IgD-negative memory B cell (primary cell): Measurements from ENCODE around the gene AKAP14. TPM values are rescaled to one million over a fixed set of nuclear protein-coding genes. Genes with fewer than 3 reads are reported as not detected.
A peak's percentile ranks its signal among the peaks of the same experiment; 100 is the strongest.
"Not testable (repeated sequence)": the region's sequence is repeated elsewhere in the genome, so short reads cannot be mapped to it uniquely, and the experiment has no call there.

Source experiments
- H3K27ac Mint-ChIP-seq, 3 donors: one replicate each; pipeline ENCODE4 v1.8.0; 2020 to 2022; ENCODE audit warnings: mild to moderate bottlenecking in 3 of 3, mixed read lengths in 3 of 3, moderate library complexity in 1 of 3
- H3K27me3 Mint-ChIP-seq: one replicate; pipeline ENCODE4 v1.8.0; 2021; ENCODE audit warnings: mixed read lengths
- H3K36me3 Mint-ChIP-seq: one replicate; pipeline ENCODE4 v1.8.0; 2020; ENCODE audit warnings: mild to moderate bottlenecking, mixed read lengths
- H3K4me1 Mint-ChIP-seq, 3 donors: one replicate each; pipeline ENCODE4 v1.8.0; 2020 to 2022; ENCODE audit warnings: mixed read lengths in 3 of 3, mild to moderate bottlenecking in 1 of 3
- H3K4me3 Mint-ChIP-seq, 4 donors: one replicate each; pipeline ENCODE4 v1.8.0; 2020 to 2022; ENCODE audit warnings: mild to moderate bottlenecking in 4 of 4, mixed read lengths in 4 of 4, moderate library complexity in 3 of 4
- H3K9me3 Mint-ChIP-seq, 3 donors: one replicate each; pipeline ENCODE4 v1.8.0; 2020 to 2021; ENCODE audit warnings: mixed read lengths in 3 of 3, mild to moderate bottlenecking in 1 of 3
- polyA plus RNA-seq: library from polyadenylated mRNA; unstranded; fragments of 300-500 nt; fragmentation: Illumina TruSeq; gene quantifications from one replicate; pipeline ENCODE4 v1.2.3, GENCODE V29; 2021

Gene AKAP14
- polyA plus RNA-seq, 1 donor from 2014 or later = not detected

DNA sequence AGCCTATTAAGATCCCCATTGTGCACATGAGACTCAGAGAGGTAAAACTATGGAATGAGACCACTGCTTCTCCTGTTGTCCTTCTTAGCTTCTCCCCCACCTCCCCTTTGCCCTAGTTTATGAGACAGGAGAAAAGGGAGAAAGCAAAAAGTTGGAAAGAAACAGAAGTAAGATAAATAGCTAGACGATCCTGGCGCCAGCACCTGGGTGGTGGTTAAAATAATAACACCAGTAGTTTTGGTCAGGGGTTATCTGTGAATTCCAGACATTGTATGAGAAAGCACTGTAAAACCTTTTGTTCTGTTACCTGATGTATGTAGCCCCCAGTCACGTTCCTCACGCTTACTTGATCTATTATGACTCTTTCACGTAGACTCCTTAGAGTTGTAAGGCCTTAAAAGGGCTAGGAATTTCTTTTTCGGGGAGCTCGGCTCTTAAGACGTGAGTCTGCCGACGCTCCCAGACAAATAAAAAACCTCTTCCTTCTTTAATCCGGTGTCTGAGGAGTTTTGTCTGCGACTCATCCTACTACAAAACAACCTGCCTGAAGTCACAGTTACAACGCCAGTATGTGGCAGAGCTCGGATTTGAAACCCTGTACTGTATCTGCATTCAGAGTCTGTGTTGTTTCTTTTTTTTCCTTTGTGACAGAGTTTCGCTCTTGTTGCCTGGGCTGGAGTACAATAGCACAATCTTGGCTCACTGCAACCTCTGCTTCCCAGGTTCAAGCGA is 3.6 kb upstream of the AKAP14 start:
- H3K4me3 Mint-ChIP-seq, H3K27ac Mint-ChIP-seq, H3K36me3 Mint-ChIP-seq, H3K27me3 Mint-ChIP-seq, H3K9me3 Mint-ChIP-seq, H3K4me1 Mint-ChIP-seq: not testable (repeated sequence)

DNA sequence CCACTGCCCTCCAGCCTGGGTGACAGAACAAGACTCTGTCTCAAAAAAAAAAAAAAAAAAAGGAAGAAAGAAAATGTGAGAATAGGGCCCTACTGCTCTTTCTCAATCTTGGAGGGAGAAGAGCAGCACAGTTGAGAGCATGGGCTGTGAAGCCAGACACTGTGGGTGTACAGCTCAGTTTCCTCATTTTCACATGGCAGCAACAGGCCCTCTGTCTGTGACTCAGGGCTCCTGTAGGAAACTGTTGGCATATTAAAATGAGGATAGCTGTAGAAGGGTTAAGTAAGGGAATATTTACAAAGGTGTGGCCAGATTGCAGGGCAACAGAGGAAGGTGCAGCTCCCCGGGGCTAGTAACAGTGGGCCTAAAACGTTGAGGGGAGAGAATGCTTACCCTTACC is 3.4 kb downstream of the AKAP14 start:
- Mint-ChIP-seq H3K4me3 (no peak overlapping the region), H3K9me3 (no peaks in the 10 kb centered on the region), H3K36me3 (no peaks in the 10 kb centered on the region), H3K4me1 (no peaks in the 10 kb centered on the region), H3K27me3 (no peaks in the 10 kb centered on the region), H3K27ac (no peak overlapping the region)

DNA sequence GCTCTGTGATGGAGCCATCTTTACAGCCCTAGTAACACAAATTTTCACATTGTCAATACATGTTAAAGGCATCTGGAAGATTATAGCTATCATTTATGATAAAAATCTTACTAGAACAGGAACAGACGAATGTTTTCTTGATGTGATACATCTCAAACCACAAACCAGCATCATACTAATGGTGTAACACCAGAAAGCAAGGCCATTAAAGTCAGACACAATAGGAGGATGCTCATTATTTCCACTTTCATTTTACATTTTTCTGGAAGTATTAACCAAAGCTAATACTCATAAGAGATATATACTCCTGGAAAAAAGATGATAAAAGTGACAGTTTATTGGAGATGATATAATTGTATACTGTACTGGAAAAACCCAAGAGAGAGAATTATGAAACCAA is 5.3 kb downstream of the AKAP14 start:
- no peaks in the 10 kb centered on the region for H3K4me1 Mint-ChIP-seq
- no peak overlapping the region for H3K4me3 Mint-ChIP-seq
- no peaks in the 10 kb centered on the region for H3K27me3 Mint-ChIP-seq
- H3K36me3 Mint-ChIP-seq = no peaks in the 10 kb centered on the region
- no peak overlapping the region for H3K27ac Mint-ChIP-seq
- no peaks in the 10 kb centered on the region for H3K9me3 Mint-ChIP-seq

DNA sequence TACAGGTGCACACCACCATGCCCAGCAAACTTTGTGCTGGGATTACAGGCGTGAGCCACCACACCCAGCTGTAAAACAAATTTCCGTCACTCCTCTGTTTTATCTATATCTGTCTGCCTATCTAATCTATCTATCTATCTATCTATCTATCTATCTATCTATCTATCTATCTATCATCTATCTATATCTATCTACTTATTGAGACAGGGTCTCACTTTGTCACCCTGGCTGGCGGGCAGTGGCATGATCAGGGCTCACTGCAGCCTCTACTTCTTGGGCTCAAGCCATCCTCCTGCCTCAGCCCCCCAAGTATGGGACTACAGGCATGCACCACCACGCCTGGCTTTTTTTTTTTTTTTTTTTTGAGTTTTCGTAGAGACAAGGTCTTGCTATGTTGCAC is 20.6 kb downstream of the AKAP14 start:
- Mint-ChIP-seq H3K4me3 (no peak overlapping the region), H3K4me1 (peaks cover 0 to 4% (median 0%) of the 10 kb centered on the region in 3 donors), H3K27ac (no peak overlapping the region), H3K36me3 (no peaks in the 10 kb centered on the region), H3K27me3 (peaks cover 2% of the 10 kb centered on the region), H3K9me3 (no peaks in the 10 kb centered on the region)

DNA sequence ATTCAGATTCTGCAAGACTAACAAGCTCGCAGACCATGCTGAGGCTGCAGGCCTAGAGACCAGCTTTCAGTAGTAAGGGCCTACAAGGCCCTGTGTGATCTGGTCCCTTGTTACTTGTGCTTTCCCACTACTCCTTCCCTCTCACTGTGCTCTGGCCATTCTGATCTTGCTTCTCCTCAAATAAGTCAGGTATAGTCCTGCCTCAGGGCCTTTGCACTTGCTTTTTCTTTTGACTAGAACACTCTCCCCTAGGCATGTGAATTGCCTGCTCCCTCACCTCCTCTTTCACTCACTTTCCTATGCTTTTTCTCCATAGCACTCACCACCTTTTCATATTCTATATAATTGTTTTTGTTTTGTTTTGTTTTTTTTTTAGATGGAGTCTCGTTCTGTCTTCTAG is 22.2 kb downstream of the AKAP14 start:
- peak overlapping the region in 1 of 3 donors; percentile 1 for H3K27ac Mint-ChIP-seq
- H3K9me3 Mint-ChIP-seq = no peaks in the 10 kb centered on the region
- no peak overlapping the region for H3K4me3 Mint-ChIP-seq

DNA sequence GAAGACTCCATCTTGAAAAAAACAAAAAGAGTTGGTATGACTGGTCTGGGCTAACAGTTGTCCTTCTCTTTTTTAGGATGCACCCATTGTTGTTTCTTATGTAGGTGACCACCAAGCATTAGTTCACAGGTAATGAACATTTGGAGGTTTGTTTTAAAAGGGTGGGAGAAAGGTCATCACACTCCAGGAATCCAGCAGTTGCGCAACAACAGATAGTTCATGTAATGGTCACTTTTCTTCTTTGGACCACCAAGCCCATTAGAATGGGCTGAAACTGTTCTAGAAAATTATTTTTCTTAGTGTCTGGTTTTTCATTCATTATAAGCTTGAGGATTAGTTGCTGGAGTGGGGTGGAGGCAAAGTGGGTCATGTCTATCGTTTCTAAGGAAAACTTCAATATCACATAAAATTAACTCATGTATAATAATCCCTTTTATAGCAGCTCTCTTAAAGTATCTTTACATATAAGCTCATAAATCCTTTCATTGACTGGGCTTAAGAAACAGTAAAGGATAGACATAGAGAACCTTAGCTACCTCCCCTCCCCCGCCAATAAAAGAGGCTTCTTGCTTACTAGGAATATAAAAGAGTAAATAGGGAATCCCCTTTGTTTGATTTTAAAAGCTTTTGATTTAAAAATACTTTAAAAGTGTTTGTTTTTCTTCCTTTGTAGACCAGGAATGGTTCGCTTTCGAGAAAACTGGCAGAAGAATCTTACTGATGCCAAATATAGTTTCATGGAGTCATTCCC is 24.3 kb downstream of the AKAP14 start:
- no peaks in the 10 kb centered on the region for H3K36me3 Mint-ChIP-seq
- H3K4me3 Mint-ChIP-seq = no peak overlapping the region
- H3K4me1 Mint-ChIP-seq = peaks cover 0 to 4% (median 0%) of the 10 kb centered on the region in 3 donors
- no peaks in the 10 kb centered on the region for H3K9me3 Mint-ChIP-seq
- no peaks in the 10 kb centered on the region for H3K27me3 Mint-ChIP-seq
- H3K27ac Mint-ChIP-seq = peak overlapping the region in 1 of 3 donors; percentile 47

More for the DNA sequence above, 22.2 kb downstream of the AKAP14 start:
- Mint-ChIP-seq H3K27me3 (no peaks in the 10 kb centered on the region), H3K36me3 (no peaks in the 10 kb centered on the region), H3K4me1 (peaks cover 0 to 4% (median 0%) of the 10 kb centered on the region in 3 donors)

DNA sequence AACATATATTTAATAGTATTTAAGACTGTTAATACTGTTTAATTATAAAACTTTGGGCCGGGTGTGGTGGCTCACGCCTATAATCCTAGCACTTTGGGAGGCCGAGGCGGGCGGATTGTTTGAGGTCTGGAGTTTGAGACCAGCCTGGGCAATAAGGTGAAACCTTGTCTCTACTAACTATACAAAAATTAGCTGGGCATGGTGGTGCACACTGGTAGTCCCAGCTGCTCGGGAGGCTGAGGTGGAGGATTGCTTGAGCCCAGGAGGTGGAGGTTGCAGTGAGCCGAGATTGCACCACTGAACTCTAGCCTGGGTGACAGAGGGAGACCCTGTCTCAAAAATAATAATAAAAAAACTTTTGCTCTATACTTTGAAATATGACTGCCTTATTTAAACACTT is 26.7 kb downstream of the AKAP14 start:
- H3K9me3 Mint-ChIP-seq, H3K27me3 Mint-ChIP-seq, H3K27ac Mint-ChIP-seq, H3K4me1 Mint-ChIP-seq, H3K36me3 Mint-ChIP-seq, H3K4me3 Mint-ChIP-seq: not testable (repeated sequence)

DNA sequence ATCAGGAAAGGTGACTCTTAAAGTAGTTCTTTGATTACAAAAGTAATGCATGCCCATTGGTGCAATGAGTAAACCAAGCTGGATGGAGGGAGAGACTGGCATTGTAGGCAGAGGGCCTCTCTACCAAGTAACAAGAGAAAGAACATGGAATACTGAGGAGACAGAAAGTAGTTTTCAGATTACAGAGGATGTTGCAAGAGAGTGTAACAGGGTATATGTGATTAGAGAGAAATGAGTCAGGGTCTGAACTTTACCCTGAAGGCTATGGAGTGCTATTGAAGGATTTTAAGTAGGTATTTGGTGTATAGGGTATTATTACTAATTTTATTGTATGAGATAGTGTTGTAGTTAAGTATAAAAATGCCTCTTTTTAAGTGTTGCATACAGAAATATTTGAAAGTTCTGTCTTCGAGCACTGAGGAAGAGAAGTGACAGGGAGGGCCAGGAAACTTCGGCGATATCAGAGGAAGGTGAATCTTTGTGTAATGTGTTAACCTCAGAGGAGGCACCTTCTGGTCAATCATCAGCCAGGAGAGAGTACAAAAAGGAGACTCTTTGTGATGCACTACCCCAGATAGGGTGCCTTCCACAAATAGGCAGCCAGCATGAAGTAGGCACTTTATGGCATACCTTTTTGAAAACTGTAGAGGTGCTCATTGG is 39.7 kb downstream of the AKAP14 start:
- Mint-ChIP-seq H3K9me3 (no peaks in the 10 kb centered on the region), H3K27ac (peak overlapping the region in 1 of 3 donors; percentile 12), H3K4me3 (no peak overlapping the region), H3K27me3 (peaks cover 2% of the 10 kb centered on the region), H3K4me1 (no peaks in the 10 kb centered on the region), H3K36me3 (peaks cover 1% of the 10 kb centered on the region)

DNA sequence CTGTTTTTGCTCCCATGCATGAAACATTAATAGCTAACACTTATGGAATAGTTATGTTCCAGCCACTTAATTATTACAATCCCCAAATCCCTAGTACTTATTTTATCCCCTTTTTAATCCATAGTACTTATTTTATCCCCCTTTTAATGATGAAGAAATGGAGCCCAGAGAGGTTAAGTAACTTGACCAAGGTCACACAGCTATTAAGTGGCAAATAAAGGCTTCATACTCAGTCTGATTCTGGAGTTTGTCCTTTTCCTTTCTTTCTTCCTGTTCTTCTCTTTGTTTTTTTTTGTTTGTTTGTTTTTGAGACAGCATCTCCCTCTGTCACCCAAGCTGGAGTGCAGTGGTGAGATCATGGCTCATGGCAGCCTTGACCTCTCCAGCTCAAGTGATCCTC is 45.6 kb downstream of the AKAP14 start:
- Mint-ChIP-seq H3K4me3 (no peak overlapping the region), H3K4me1 (peaks cover 7 to 14% (median 7%) of the 10 kb centered on the region in 3 donors), H3K9me3 (no peaks in the 10 kb centered on the region), H3K27ac (no peak overlapping the region), H3K27me3 (no peaks in the 10 kb centered on the region), H3K36me3 (no peaks in the 10 kb centered on the region)

DNA sequence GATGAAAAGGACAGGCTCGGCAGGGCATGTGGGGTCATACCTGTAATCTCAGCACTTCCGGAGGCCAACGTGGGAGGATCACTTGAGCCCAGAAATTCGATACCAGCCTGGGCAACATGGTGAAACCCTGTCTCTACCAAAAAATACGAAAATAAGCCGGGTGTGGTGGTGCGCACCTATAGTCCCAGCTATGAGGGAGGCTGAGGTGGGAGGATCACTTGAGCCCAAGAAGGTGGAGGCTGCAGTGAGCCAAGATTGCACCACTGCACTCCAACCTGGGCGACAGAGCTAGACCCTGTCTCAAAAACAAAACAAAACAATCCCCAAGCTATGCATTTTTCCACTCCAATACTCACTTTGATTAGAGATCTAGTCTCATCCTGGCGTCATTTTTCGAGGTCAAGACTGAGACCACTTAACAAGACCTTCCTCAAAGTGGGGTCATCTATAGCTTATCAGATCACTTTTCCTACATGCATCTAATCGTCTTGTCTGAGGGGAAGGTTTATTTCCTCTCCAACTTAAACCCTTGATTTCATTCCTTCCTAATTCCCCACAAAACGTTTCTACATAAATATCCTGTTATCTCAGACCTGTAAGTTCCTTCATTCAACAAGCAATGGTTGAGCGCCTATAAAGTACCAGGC is 46.6 kb downstream of the AKAP14 start:
- Mint-ChIP-seq H3K4me1 (peaks cover 7 to 14% (median 7%) of the 10 kb centered on the region in 3 donors), H3K36me3 (no peaks in the 10 kb centered on the region), H3K27ac (peak overlapping the region; percentile 74 to 95 (median 89)), H3K4me3 (peak overlapping the region; percentile 82 to 93 (median 86)), H3K27me3 (no peaks in the 10 kb centered on the region), H3K9me3 (no peaks in the 10 kb centered on the region)

DNA sequence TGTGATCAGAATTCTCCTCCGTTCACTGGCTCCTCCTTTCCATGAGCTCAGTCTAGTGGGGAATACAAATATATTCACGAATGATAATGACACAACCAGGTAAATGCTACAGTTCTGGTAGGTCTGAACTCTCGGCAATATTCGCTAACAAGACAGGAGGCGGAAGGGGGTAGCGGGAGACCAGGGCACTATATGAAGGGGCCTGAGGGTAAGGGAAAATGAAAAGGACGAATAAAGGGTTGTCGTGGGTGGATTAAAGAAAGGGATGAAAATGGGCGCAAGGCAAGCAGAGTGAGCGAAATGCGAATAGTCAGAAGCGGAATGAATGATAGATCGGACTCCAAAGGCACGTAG is 47.1 kb downstream of the AKAP14 start:
- Mint-ChIP-seq H3K9me3 (no peaks in the 10 kb centered on the region), H3K4me3 (peak overlapping the region; percentile 82 to 93 (median 86)), H3K4me1 (peaks cover 7 to 14% (median 7%) of the 10 kb centered on the region in 3 donors), H3K27ac (peak overlapping the region; percentile 74 to 95 (median 89)), H3K36me3 (no peaks in the 10 kb centered on the region), H3K27me3 (peaks cover under 1% of the 10 kb centered on the region)

DNA sequence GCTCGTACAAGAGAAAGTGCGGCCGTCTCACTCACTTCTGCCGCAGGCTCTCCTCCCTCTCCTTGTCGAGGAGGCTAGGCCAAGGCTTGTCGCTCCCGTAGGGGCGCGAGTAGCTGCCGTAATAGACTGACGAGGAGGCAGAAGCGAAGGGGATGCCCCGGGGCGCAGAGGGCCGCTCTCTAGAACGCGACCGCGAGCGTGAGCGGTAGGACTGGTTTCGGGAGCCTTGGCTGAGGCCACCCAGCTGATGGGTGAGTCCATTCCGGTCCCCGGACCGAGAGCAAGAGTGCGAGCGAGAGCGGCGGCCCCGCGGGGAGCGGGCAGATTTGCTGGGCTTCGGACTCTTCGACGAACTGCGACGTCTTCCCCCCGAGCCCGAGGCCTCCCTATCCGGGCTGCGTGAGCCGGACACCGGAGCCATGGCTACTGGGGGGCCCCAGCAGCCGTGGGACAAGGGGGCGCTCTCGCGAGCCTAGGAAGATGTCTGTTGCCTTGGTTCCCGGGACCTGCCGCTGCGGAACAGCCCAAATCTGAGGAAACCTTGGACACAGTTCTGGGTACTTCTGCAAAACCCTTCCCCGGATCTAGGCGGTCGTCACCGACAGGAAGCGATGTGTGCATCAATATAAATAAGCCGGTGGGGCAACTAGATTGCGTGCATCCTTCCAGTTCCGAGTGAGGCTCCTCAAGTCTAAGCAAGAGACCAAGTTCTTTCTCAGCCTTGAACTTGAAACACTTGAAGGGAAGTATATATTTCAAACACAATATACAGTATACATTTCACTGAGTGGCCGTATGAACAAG is 47.7 kb downstream of the AKAP14 start, which contains the start of gene NKAP:
Gene NKAP (minus strand): TSS at position 567 of the 804 bp plus-strand sequence. CDS start 146 bp downstream, at position 421.
- Mint-ChIP-seq H3K36me3 (no peaks in the 10 kb centered on the region), H3K4me1 (peaks cover 7 to 14% (median 7%) of the 10 kb centered on the region in 3 donors), H3K4me3 (peak within 1 kb of the TSS; percentile 82 to 93 (median 86)), H3K27me3 (peaks cover 2% of the 10 kb centered on the region), H3K9me3 (no peaks in the 10 kb centered on the region), H3K27ac (peak within 1 kb of the TSS; percentile 89 to 95 (median 94))

DNA sequence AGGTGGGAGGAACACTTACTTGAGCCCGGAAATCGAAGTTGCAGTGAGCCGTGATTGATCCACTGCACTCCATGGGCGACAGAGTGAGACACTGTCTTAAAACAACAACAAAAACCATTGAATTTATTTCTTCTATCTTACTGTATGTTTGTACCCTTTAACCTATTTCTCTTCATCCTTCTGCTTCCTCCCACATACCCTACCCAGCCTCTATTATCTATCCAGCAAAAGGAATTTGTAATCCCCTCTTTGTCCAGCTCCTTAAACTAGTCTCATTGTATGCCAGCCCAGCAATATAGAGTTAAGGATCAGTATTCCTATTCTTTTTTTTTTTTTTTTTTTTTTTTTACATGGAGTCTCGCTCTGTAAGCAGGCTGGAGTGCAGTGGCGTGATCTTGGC is 49.8 kb downstream of the AKAP14 start:
- Mint-ChIP-seq H3K9me3 (no peaks in the 10 kb centered on the region), H3K4me3 (no peak overlapping the region), H3K4me1 (peaks cover 7 to 13% (median 7%) of the 10 kb centered on the region in 3 donors), H3K27me3 (peaks cover 4% of the 10 kb centered on the region), H3K27ac (no peak overlapping the region), H3K36me3 (no peaks in the 10 kb centered on the region)

DNA sequence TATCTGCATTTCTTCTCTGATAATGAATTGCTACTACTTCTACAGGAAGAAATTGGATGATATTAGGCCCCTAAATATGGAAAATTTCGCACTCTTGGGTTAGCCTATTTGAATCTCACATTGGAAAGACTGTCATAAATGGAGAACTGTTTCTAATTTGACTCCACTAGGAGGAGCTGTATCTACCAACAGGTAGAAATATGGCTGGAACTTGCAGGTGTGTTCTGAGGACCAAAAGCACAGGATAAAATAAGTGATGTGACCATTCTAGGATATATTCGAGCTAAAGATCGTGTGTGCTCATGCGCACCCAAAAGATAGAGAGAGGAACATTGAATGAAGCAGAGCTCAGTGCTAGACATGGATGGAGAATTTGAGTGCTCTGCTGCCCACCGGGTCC is 52.7 kb downstream of the AKAP14 start:
- Mint-ChIP-seq H3K27ac (no peak overlapping the region), H3K4me1 (peaks cover 0 to 7% (median 2%) of the 10 kb centered on the region in 3 donors), H3K4me3 (no peak overlapping the region), H3K9me3 (no peaks in the 10 kb centered on the region), H3K36me3 (no peaks in the 10 kb centered on the region), H3K27me3 (peaks cover 4% of the 10 kb centered on the region)
